HAP-1 (cell line): ENCODE data around the gene LRFN3.
"Not testable (repeated sequence)": the region's sequence is repeated elsewhere in the genome, so short reads cannot be mapped to it uniquely, and the experiment has no call there.

Experiments used
- DNase-seq, 2 experiments: peaks; one replicate each; pipeline ENCODE4 v3.0.0-alpha.2; 2016 to 2020; ENCODE audit warnings: low spot score in 2 of 2
- H3K27me3 ChIP-seq: fragments of 250-450 bp; sonication (Bioruptor Pico); 2 replicates; pipeline ENCODE4 v1.5.1; 2020; ENCODE audit warnings: low read depth, mild to moderate bottlenecking, moderate library complexity
- H3K36me3 ChIP-seq: fragments of 250-450 bp; sonication (Bioruptor Pico); replicated peaks from 2 replicates; pipeline ENCODE4 v1.5.1; 2020; ENCODE audit warnings: mild to moderate bottlenecking
- H3K4me1 ChIP-seq: fragments of 250-450 bp; sonication (Bioruptor Pico); 2 replicates; pipeline ENCODE4 v1.5.1; 2020; ENCODE audit warnings: mild to moderate bottlenecking
- H3K4me3 ChIP-seq: fragments of 250-450 bp; sonication (Bioruptor Pico); 2 replicates; pipeline ENCODE4 v1.5.1; 2020; ENCODE audit warnings: mild to moderate bottlenecking, moderate library complexity
- H3K9me3 ChIP-seq: fragments of 250-450 bp; sonication (Bioruptor Pico); 2 replicates; pipeline ENCODE4 v1.5.1; 2020; ENCODE audit warnings: mild to moderate bottlenecking, moderate library complexity
- in situ Hi-C: fragments of 300-500 bp; cut with MboI; formaldehyde crosslinking; loops from 3 replicates; pipeline ENCODE4 v1.14.3; 2020; ENCODE audit warnings: low sequenced_read_pairs, inconsistent platforms, mixed read lengths

LRFN3 gene

DNA sequence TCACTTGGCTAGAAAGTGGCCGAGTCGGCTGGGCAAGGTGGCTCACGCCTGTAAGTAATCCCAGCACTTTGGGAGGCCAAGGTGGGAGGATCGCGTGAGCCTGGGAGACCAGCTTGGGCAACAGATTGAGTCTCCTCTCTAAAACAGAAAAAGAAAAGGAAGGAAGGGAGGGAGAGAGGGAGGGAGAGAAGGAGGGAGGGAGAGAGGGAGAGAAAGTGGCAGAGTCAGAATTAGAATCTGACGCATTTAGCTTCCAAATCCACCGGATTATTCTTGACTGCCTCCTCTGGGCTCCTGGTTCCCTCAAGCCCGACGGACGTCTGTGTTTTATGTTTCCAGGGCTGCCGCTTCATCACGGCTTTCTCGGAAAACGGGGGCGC is 22.5 kb downstream of the LRFN3 start:
- no peak overlapping the region for H3K4me3 ChIP-seq
- H3K27me3 ChIP-seq: no peaks in the 10 kb centered on the region
- no peaks in the 10 kb centered on the region for H3K36me3 ChIP-seq
- in situ Hi-C loops: no loop called here
- no peak for DNase-seq
- peaks cover 15% of the 10 kb centered on the region for H3K4me1 ChIP-seq
- no peaks in the 10 kb centered on the region for H3K9me3 ChIP-seq

DNA sequence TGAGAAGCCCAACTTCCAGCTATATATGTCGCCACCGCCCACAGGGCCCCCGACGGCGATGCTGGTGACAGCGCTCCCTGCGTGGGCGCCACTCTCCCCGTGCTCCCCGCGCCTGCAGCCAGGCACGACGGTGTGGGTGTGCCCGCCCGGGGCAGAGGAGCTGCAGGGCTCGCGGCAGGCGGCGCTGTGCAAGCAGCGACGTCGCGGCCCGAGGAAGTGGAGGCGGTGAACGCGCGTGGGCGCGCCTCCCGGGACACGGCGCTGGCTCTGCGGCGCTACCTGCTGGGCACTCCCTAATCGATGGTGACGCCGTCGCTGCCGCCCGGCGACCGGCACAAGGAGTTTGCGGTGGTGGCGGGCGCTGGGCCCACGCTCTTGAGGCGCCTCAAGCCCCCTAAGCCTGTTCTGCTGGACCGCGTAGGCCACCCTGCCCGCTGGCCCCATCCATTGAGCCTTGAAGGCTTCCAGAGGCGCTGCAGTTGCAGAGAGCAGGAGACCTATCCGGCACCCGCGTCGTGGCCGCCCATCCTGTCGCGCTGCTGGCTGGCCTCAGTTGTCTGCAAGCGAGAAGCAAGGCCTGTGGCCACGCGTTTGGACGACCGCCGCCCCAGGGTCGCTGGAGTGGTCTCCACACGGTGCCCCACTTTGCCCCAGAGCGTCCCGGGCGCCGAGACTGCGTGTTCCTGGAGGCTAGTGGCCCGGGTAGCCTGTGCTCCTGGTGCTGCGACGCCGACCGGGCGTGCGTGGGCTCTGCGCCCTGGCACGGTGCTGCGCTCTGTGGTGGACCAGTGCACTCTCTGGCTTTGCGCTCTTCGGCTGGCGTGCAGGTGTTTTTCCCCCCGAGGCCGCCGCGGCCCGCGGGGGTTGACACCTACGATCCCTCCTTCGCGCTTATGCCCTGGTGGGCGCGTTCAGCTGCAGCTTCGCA is 23.1 kb downstream of the LRFN3 start:
- Histone ChIP-seq H3K27me3 (no peaks in the 10 kb centered on the region), H3K4me1 (peaks cover 15% of the 10 kb centered on the region), H3K36me3 (no peaks in the 10 kb centered on the region), H3K4me3 (no peak overlapping the region), H3K9me3 (no peaks in the 10 kb centered on the region)
- peak in 1 of 2 experiments; percentile 27 for DNase-seq
- in situ Hi-C loops: no loop called here

DNA sequence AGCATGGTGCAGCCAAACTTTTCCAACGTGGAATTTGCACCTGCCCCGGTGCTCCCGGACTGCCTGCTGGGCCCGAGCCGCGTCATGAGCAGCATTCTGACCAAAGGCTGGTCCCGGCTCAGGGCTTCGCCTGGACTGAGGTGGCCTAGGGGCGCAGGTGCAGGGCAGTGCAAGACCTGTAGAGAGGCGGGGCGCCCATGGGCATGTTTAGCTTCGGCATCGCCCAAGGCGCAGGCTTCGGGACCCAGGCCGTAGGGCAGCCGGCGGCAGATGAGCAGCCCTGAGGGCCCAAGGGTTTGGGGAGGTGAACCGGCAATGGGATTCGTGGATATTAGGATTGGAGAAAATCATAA is 23.8 kb downstream of the LRFN3 start:
- no peak for DNase-seq
- Histone ChIP-seq H3K4me1 (peaks cover 15% of the 10 kb centered on the region), H3K27me3 (no peaks in the 10 kb centered on the region), H3K9me3 (no peaks in the 10 kb centered on the region), H3K4me3 (no peak overlapping the region), H3K36me3 (no peaks in the 10 kb centered on the region)
- in situ Hi-C loops: no loop called here

DNA sequence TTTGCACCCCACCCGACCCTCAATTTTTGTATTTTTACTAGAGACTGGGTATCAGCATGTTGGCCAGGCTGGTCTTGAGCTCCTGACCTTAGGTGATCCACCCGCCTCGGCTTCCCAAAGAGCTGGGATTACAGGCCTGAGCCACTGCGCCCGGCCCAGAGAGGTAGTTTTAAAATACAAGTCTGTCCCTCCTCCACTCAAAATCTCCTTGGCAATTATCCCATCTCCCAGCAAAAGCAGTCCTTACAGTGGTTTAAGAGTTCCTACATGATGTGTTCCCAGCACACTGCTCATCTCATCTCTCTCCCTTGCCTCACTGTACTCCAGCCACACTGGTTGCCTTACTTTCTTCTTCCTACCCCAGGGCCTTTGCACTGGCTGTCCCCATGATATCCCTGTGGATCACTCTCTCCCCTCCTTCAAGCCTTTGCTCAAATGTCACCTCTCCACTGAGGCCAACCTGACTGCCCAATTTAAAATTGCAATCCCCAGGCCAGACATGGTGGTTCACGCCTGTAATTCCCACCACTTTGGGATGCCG is 24.3 kb downstream of the LRFN3 start:
- DNase-seq: no peak
- Histone ChIP-seq H3K36me3 (no peaks in the 10 kb centered on the region), H3K27me3 (no peaks in the 10 kb centered on the region), H3K4me3 (no peak overlapping the region), H3K9me3 (no peaks in the 10 kb centered on the region), H3K4me1 (peaks cover 12% of the 10 kb centered on the region)
- in situ Hi-C loops: no loop called here

DNA sequence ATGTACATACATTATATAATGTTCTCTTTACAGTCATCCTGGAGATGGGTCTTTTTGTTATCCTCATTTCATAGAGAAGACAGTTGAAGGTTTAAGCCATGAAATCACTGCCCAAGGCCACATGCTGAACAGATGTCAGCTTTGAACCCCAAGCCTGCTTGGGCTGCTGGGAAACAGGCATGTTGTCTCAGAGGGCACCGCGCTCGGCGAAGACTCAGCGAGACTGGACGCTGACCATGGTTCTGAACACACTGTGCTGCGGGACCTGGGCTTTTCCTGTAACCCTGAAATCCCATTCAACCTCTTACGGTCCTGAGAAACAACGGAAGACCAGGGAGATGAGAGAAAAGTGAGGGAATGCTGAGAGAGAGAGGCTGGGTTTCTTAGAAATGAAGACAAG is 27.3 kb downstream of the LRFN3 start:
- Histone ChIP-seq H3K9me3 (no peaks in the 10 kb centered on the region), H3K36me3 (no peaks in the 10 kb centered on the region), H3K4me3 (no peak overlapping the region), H3K4me1 (no peaks in the 10 kb centered on the region), H3K27me3 (no peaks in the 10 kb centered on the region)
- DNase-seq: peak; percentile 57 to 80
- in situ Hi-C loops: no loop called here

DNA sequence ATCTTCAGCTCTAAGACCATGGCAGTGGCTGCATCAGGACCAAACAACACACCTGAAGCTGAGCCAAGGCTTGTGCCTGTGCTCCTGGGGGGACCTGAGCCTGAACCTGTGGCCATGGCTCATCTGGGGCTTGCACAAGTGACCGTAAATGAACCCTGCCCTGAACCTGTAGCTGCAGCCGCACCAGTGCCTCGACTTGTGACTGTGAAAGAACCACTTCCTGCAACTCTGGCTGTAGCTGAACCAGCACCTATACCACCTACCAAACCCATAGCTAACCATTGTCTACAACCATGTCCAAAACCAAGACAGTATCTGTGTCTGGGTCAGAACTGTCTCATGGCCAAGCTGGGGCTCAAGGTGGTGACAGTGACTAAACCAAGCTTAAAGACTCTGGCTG is 30.6 kb downstream of the LRFN3 start:
- no peaks in the 10 kb centered on the region for H3K4me1 ChIP-seq
- no peaks in the 10 kb centered on the region for H3K36me3 ChIP-seq
- in situ Hi-C loops: no loop called here
- no peaks in the 10 kb centered on the region for H3K27me3 ChIP-seq
- H3K4me3 ChIP-seq: no peak overlapping the region
- H3K9me3 ChIP-seq: no peaks in the 10 kb centered on the region
- DNase-seq: no peak

DNA sequence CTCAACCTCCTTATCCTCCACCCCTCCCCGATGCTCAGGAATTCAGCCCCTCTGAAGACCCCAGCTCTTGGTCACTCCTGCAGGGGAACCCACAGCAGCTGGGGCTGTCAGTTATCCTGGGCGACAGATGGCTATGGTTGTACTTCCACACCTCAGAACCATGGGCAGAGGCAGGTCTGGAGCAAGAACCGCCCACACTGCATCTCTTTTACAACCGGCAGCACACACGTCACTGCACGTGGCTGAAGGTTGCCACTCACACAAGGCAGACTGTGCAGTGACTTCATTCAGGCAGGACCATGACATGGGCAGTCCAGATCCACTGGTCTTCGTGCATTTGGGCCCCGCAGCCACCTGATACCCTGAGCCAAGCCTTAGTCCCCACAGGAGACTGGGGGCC is 37.3 kb downstream of the LRFN3 start:
- no peak for DNase-seq
- Histone ChIP-seq H3K27me3 (peaks cover 2% of the 10 kb centered on the region; the same call in 1 of the 2 replicates), H3K36me3 (no peaks in the 10 kb centered on the region), H3K4me3 (no peak overlapping the region), H3K9me3 (no peaks in the 10 kb centered on the region), H3K4me1 (no peaks in the 10 kb centered on the region)
- in situ Hi-C loops: no loop called here

DNA sequence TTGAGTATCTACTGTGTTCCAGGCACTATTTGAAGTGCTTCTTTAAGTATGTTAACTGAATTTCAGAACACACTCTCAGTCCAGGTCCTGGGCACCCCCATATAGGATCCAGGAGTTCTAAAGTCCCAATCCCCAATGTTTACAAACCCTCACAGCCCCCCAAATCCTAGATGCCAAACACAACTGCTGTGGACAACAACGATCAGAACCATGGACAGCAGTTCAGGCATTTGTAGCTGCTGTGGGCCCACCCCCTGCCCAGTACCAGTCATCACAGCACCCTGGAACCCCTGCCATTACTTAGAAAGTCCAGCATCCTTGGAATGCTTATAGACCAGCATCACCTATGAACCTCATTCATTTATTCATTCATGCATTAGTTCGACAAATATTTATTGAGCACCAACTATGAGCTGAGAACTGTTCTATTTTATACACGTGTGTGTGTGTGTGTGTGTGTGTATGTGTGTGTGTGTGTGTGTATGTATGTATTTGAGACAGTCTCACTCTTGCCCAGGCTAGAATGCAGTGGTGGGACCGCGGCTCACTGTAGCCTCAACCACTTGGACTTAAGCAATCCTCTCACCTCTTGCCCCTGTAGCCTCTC is 39.5 kb downstream of the LRFN3 start:
- H3K9me3 ChIP-seq: no peaks in the 10 kb centered on the region
- H3K4me3 ChIP-seq: no peak overlapping the region
- H3K36me3 ChIP-seq: no peaks in the 10 kb centered on the region
- in situ Hi-C loops: no loop called here
- H3K27me3 ChIP-seq: peaks cover 2% of the 10 kb centered on the region; the same call in 1 of the 2 replicates
- peak; percentile 33 to 53 for DNase-seq
- no peaks in the 10 kb centered on the region for H3K4me1 ChIP-seq

DNA sequence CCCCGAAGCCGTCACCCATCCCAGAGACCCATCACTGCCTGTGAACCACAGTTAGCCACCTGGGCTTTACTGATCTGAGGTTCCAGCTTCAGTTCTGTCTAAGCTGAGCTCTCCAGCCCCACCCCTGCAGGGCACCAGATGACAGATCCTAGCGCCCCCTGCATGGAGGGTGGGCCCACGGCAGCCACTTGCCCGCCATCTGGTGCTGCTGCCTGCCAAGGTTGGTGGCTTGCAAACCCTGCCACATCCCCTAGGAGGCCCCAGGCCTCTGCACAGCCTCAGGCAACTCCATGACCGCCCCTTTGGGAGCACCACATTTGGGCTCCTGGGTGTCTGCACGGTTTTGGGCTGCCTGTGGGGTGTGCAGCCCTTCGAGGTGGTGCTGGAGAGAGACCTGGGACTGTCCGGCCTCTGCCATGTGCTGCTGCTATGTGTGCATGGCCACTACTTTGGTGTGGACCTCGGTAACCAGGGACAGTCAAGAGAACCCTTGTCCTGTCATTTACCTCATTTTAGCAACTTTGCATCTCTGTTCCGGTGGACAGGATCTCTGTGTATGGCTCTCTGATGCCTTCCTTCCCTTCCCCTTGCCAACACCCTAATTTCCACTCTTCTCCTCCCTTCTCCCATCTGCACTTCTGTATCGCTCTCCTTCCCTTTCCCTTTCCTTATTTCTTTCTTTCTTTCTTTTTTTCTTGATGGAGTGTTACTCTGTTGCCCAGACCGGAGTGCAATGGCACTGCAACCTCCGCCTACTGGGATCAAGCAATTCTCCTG is 41.5 kb downstream of the LRFN3 start:
- Histone ChIP-seq H3K4me1 (no peaks in the 10 kb centered on the region), H3K27me3 (peaks cover 2% of the 10 kb centered on the region; the same call in 1 of the 2 replicates), H3K9me3 (no peaks in the 10 kb centered on the region), H3K36me3 (no peaks in the 10 kb centered on the region), H3K4me3 (no peak overlapping the region)
- in situ Hi-C loops: no loop called here
- DNase-seq: peak in 1 of 2 experiments; percentile 68

DNA sequence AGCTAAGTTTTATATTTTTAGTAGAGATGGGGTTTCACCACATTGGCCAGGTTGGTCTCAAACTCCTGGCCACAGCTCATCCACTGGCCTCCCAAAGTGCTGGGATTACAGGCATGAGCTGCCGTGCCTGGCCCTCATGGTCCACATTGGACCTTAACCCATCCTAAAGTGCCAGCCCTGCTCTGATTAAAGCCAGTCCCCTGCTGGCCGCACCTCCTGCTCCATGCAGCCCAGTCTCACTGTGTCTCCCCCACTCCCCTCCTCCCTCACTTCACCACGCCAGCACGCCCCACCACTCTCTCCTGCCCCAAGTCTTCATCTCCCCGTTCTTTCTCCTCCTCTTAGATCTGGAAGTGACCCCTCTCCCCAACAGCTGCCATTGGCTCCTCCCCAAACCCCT is 42.1 kb downstream of the LRFN3 start:
- no peaks in the 10 kb centered on the region for H3K9me3 ChIP-seq
- H3K27me3 ChIP-seq: peaks cover 2% of the 10 kb centered on the region; the same call in 1 of the 2 replicates
- in situ Hi-C loops: no loop called here
- H3K4me1 ChIP-seq: no peaks in the 10 kb centered on the region
- no peak for DNase-seq
- H3K4me3 ChIP-seq: no peak overlapping the region
- H3K36me3 ChIP-seq: no peaks in the 10 kb centered on the region

DNA sequence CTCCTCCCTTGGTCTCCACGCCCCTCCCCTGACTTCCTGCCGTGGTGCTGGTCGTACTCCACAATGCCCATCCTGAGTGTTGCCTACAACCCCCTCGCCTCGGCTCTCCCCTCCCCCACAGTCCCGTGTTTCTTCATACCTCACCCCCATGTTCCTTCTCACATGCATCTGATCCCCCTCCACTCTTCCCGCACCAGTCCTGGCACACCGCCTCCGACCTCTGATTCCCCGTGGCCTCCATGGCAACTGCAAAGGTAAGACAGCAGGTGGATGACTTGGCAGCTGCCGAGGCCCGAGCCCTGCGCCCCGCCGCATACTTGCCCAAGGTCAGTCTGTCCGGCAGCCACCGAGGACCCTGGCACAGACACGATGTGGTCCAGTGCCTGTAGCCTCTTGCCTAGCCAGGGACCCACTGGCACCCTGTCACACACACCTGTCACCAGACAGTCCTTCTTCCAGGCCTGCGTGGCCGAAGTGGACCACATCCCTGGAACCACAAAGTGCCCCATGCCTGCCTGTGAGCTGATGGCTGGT is 42.7 kb downstream of the LRFN3 start:
- DNase-seq: no peak
- in situ Hi-C loops: no loop called here
- H3K27me3 ChIP-seq: peaks cover 2% of the 10 kb centered on the region; the same call in 1 of the 2 replicates
- H3K4me3 ChIP-seq: no peak overlapping the region
- H3K9me3 ChIP-seq: no peaks in the 10 kb centered on the region
- no peaks in the 10 kb centered on the region for H3K36me3 ChIP-seq
- no peaks in the 10 kb centered on the region for H3K4me1 ChIP-seq

DNA sequence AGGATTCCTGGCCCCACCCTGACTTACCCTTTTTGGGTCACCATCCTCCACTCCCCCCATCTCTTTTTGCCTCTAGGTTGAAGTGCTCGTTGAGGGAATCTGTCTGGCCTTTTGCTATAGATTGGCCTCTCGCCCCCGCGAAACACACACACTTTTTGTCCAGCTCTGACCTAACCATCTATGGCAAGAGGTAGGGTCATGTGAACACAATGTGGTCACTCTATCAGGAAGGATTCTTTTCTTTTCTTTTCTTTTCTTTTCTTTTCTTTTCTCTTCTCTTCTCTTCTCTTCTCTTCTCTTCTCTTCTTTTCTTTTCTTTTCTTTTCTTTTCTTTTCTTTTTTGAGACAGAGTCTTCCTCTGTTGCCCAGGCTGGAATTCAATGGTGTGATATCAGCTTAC is 44.8 kb downstream of the LRFN3 start:
- H3K4me1 ChIP-seq, H3K27me3 ChIP-seq, in situ Hi-C loops, H3K9me3 ChIP-seq, H3K36me3 ChIP-seq, DNase-seq, H3K4me3 ChIP-seq: not testable (repeated sequence)

DNA sequence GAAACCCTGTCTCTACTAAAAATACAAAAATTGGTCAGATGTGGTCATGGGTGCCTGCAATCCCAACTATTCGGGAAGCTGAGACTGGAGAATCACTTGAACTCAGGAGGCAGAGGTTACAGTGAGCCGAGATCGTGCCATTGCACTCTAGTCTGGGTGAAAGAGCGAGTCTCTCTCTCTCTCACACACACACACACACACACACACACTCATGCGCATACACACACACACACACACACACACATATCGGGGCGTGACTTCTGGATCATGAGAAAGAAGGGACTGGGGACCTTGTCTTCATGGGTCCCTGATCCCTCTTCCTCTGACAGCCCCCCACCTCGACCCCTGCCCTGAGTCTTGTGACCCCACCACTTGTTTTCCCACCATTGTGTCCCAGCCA is 47.0 kb downstream of the LRFN3 start:
- H3K27me3 ChIP-seq: no peaks in the 10 kb centered on the region
- H3K4me3 ChIP-seq: no peak overlapping the region
- DNase-seq: no peak
- peaks cover 2% of the 10 kb centered on the region; the same call in 1 of the 2 replicates for H3K4me1 ChIP-seq
- in situ Hi-C loops: no loop called here
- H3K9me3 ChIP-seq: no peaks in the 10 kb centered on the region
- no peaks in the 10 kb centered on the region for H3K36me3 ChIP-seq
